GM23338 (cell line): Measurements from ENCODE around the gene NAMPT. TPM values are rescaled to one million over a fixed set of nuclear protein-coding genes. Genes with fewer than 3 reads are reported as not detected.

ENCODE experiments used
- ATAC-seq: fragments of 200-7000 bp; cut with Tn5 transposase; 3 replicates; pipeline ENCODE4 v1.9.1; 2020
- DNase-seq: peaks from one replicate; pipeline ENCODE4 v3.0.0-alpha.2; 2015; ENCODE audit warnings: low spot score
- H2AFZ ChIP-seq: fragments of 200-600 bp; sonication (generic); 2 replicates; pipeline ENCODE4 v1.8.0; 2016; ENCODE audit warnings: antibody characterized with exemption, mild to moderate bottlenecking, moderate library complexity
- H3F3A ChIP-seq: fragments of 200-600 bp; sonication (generic); replicated peaks from 2 replicates; pipeline ENCODE4 v1.8.0; 2017; ENCODE audit warnings: antibody characterized with exemption, mixed run types, low read depth
- H3K27ac ChIP-seq: fragments of 200-600 bp; sonication (generic); 2 replicates; pipeline ENCODE4 v1.6.1; 2016; ENCODE audit warnings: low read depth
- H3K27me3 ChIP-seq: fragments of 200-600 bp; sonication (generic); 2 replicates; pipeline ENCODE4 v1.8.0; 2016; ENCODE audit warnings: mild to moderate bottlenecking, mixed run types, moderate library complexity; ENCODE audit not compliant: insufficient read depth
- H3K36me3 ChIP-seq: fragments of 200-600 bp; sonication (generic); 2 replicates; pipeline ENCODE4 v1.8.0; 2016; ENCODE audit warnings: mild to moderate bottlenecking; ENCODE audit not compliant: insufficient read depth
- H3K4me1 ChIP-seq: fragments of 200-600 bp; sonication (generic); 2 replicates; pipeline ENCODE4 v1.8.0; 2016; ENCODE audit warnings: mild to moderate bottlenecking, moderate library complexity; ENCODE audit not compliant: insufficient read depth
- H3K4me2 ChIP-seq: fragments of 200-600 bp; sonication (generic); 2 replicates; pipeline ENCODE4 v1.7.1; 2017; ENCODE audit warnings: mixed run types
- H3K4me3 ChIP-seq: fragments of 200-600 bp; sonication (generic); 2 replicates; pipeline ENCODE4 v1.6.1; 2016; ENCODE audit warnings: mixed run types
- H3K79me2 ChIP-seq: fragments of 200-600 bp; sonication (generic); replicated peaks from 2 replicates; pipeline ENCODE4 v1.8.0; 2017; ENCODE audit warnings: mild to moderate bottlenecking; ENCODE audit not compliant: insufficient read depth
- H3K9me2 ChIP-seq: fragments of 200-600 bp; sonication (generic); 2 replicates; pipeline ENCODE4 v1.8.0; 2017; ENCODE audit not compliant: insufficient read depth
- H4K20me1 ChIP-seq: fragments of 200-600 bp; sonication (generic); replicated peaks from 2 replicates; pipeline ENCODE4 v1.8.0; 2017; ENCODE audit warnings: mild to moderate bottlenecking; ENCODE audit not compliant: insufficient read depth
- H3K27ac Mint-ChIP-seq: 2 replicates; pipeline ENCODE4 v1.8.0; 2020; ENCODE audit warnings: inconsistent platforms, mild to moderate bottlenecking, moderate library complexity, mixed read lengths
- H3K27me3 Mint-ChIP-seq: 3 replicates; pipeline ENCODE4 v1.8.0; 2022; ENCODE audit warnings: low read depth, mild to moderate bottlenecking, moderate library complexity, mixed read lengths, inconsistent platforms; ENCODE audit not compliant: insufficient read depth, poor library complexity
- H3K36me3 Mint-ChIP-seq: 3 replicates; pipeline ENCODE4 v1.8.0; 2021; ENCODE audit warnings: low read depth, mild to moderate bottlenecking, inconsistent platforms, moderate library complexity, mixed read lengths
- H3K4me1 Mint-ChIP-seq: 3 replicates; pipeline ENCODE4 v1.8.0; 2020; ENCODE audit warnings: mild to moderate bottlenecking, inconsistent platforms, mixed read lengths
- H3K4me3 Mint-ChIP-seq: 3 replicates; pipeline ENCODE4 v1.8.0; 2021; ENCODE audit warnings: moderate library complexity, mild to moderate bottlenecking, inconsistent platforms, mixed read lengths
- H3K9me3 Mint-ChIP-seq: 3 replicates; pipeline ENCODE4 v1.8.0; 2020; ENCODE audit warnings: moderate library complexity, mild to moderate bottlenecking, inconsistent platforms, mixed read lengths
- CREB1 ChIP-seq: fragments of 250-450 bp; sonication (Bioruptor Pico); IDR thresholded peaks from 2 replicates; pipeline ENCODE4 v1.5.0; 2020; ENCODE audit warnings: low read depth, mild to moderate bottlenecking, moderate library complexity
- CTCF ChIP-seq, 2 experiments: fragments of 200-600 bp in 1 of 2; sonication (generic) in 1 of 2; conservative IDR thresholded peaks; 2 replicates each; pipeline versions ENCODE4 v1.5.1 to v1.6.1; 2016 to 2017; ENCODE audit warnings: antibody characterized with exemption in 2 of 2, low read depth in 2 of 2, mild to moderate bottlenecking in 2 of 2, moderate library complexity in 1 of 2
- EZH2 ChIP-seq: fragments of 200-600 bp; sonication (generic); IDR thresholded peaks from one replicate; pipeline ENCODE4 v1.8.0; 2017; ENCODE audit warnings: antibody characterized with exemption, mild to moderate bottlenecking, low read depth; ENCODE audit not compliant: unreplicated experiment
- EZH2phosphoT487 ChIP-seq: fragments of 200-600 bp; sonication (generic); IDR thresholded peaks from one replicate; pipeline ENCODE4 v1.8.1; 2018; ENCODE audit warnings: antibody characterized with exemption; ENCODE audit not compliant: unreplicated experiment
- JUNB ChIP-seq: IDR thresholded peaks from one replicate; pipeline ENCODE4 v1.6.1; 2016; ENCODE audit warnings: antibody characterized with exemption; ENCODE audit not compliant: unreplicated experiment
- STAT1 ChIP-seq: IDR thresholded peaks from one replicate; pipeline ENCODE4 v1.6.1; 2016; ENCODE audit warnings: antibody characterized with exemption; ENCODE audit not compliant: unreplicated experiment
- ZNF331 ChIP-seq: fragments of 250-450 bp; sonication (Bioruptor Pico); IDR thresholded peaks from 2 replicates; pipeline ENCODE4 v1.5.0; 2020; ENCODE audit warnings: low read depth, mild to moderate bottlenecking, moderate library complexity
- ZNF462 ChIP-seq: fragments of 250-450 bp; sonication (Bioruptor Pico); IDR thresholded peaks from 2 replicates; pipeline ENCODE4 v1.5.0; 2020; ENCODE audit warnings: mild to moderate bottlenecking, moderate library complexity
- polyA plus RNA-seq: library from polyadenylated mRNA; unstranded; fragments of >200 nt; fragmentation: Nextera tagmentation; extraction: Ambion mirVana; gene quantifications from 2 replicates; pipeline ENCODE4 v1.2.1, GENCODE V29; 2016
- total RNA-seq: library from RNA; depleted of rRNA; stranded (reverse); fragments of >200 nt; shearing (Covaris generic); gene quantifications from 2 replicates; pipeline ENCODE4 v1.2.3, GENCODE V29; 2014
- TF ChIP-seq, protein P1 (sequence below): IDR thresholded peaks from one replicate; pipeline ENCODE4 v1.6.1; 2018; ENCODE audit warnings: antibody characterized with exemption; ENCODE audit not compliant: unreplicated experiment

NAMPT gene
- total and polyA plus RNA-seq, 2 experiments from 2014 or later = 37.9 to 73.9 TPM

DNA sequence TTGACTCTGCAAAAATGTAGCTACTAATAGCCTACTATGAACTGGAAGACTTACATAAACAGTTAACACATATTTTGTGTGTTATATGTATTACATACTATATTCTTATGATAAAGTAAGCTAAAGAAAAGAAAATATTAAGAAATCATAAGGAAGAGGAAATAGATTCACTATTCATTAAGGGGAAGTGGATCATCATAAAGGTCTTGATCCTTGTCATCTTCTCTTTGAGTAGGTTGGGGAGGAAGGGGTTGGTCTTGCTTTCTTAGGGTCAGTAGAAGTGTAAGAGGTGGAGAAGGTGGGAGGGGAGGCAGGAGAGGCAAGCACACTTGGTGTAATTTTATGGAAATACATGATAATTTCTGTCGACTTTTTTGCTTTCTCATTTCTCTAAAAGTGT is 81.3 kb downstream of the NAMPT start:
- Mint-ChIP-seq H3K36me3 (peaks cover 8% of the 10 kb centered on the region), H3K4me1 (no peaks in the 10 kb centered on the region; the same call in 2 of the 3 replicates)

More for the DNA sequence above, 81.3 kb downstream of the NAMPT start:
- Histone ChIP-seq H3F3A (no peaks in the 10 kb centered on the region), H3K36me3 (no peaks in the 10 kb centered on the region), H3K4me2 (no peak overlapping the region), H3K27me3 (no peaks in the 10 kb centered on the region), H3K9me2 (no peaks in the 10 kb centered on the region), H3K4me3 (no peak overlapping the region), H2AFZ (no peak overlapping the region), H3K4me1 (no peaks in the 10 kb centered on the region), H3K79me2 (no peaks in the 10 kb centered on the region), H3K27ac (no peak overlapping the region), H4K20me1 (no peaks in the 10 kb centered on the region)
- no peak for TF ChIP-seq JUNB
- no peak for TF ChIP-seq CTCF (conservative IDR thresholded peaks at IDR 0.05; ENCODE audit: low read depth in 2 of 2)
- TF ChIP-seq EZH2phosphoT487 = no peak
- no peak for TF ChIP-seq STAT1
- TF ChIP-seq, protein P1, sequence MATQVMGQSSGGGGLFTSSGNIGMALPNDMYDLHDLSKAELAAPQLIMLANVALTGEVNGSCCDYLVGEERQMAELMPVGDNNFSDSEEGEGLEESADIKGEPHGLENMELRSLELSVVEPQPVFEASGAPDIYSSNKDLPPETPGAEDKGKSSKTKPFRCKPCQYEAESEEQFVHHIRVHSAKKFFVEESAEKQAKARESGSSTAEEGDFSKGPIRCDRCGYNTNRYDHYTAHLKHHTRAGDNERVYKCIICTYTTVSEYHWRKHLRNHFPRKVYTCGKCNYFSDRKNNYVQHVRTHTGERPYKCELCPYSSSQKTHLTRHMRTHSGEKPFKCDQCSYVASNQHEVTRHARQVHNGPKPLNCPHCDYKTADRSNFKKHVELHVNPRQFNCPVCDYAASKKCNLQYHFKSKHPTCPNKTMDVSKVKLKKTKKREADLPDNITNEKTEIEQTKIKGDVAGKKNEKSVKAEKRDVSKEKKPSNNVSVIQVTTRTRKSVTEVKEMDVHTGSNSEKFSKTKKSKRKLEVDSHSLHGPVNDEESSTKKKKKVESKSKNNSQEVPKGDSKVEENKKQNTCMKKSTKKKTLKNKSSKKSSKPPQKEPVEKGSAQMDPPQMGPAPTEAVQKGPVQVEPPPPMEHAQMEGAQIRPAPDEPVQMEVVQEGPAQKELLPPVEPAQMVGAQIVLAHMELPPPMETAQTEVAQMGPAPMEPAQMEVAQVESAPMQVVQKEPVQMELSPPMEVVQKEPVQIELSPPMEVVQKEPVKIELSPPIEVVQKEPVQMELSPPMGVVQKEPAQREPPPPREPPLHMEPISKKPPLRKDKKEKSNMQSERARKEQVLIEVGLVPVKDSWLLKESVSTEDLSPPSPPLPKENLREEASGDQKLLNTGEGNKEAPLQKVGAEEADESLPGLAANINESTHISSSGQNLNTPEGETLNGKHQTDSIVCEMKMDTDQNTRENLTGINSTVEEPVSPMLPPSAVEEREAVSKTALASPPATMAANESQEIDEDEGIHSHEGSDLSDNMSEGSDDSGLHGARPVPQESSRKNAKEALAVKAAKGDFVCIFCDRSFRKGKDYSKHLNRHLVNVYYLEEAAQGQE = no peak
- TF ChIP-seq ZNF462 (CRISPR knock-in tag) = no peak
- no peak for TF ChIP-seq ZNF331 (CRISPR knock-in tag)
- no peak for TF ChIP-seq CREB1 (CRISPR knock-in tag)
- TF ChIP-seq EZH2 = no peak
- H3K27me3 Mint-ChIP-seq = peaks cover 8% of the 10 kb centered on the region
- H3K9me3 Mint-ChIP-seq = peaks cover 18% of the 10 kb centered on the region
- no peak overlapping the region for H3K4me3 Mint-ChIP-seq
- no peak for ATAC-seq
- DNase-seq = no peak
- H3K27ac Mint-ChIP-seq = no peak overlapping the region
